Activated CD4-positive, CD25-positive, alpha-beta regulatory T cell (primary cell): ENCODE measurements around the gene ANKH.

Experiments used
- DNase-seq, 4 experiments: peaks; one replicate each; lab custom pipeline; 2025; lab: John Stamatoyannopoulos, UW

ANKH gene

DNA sequence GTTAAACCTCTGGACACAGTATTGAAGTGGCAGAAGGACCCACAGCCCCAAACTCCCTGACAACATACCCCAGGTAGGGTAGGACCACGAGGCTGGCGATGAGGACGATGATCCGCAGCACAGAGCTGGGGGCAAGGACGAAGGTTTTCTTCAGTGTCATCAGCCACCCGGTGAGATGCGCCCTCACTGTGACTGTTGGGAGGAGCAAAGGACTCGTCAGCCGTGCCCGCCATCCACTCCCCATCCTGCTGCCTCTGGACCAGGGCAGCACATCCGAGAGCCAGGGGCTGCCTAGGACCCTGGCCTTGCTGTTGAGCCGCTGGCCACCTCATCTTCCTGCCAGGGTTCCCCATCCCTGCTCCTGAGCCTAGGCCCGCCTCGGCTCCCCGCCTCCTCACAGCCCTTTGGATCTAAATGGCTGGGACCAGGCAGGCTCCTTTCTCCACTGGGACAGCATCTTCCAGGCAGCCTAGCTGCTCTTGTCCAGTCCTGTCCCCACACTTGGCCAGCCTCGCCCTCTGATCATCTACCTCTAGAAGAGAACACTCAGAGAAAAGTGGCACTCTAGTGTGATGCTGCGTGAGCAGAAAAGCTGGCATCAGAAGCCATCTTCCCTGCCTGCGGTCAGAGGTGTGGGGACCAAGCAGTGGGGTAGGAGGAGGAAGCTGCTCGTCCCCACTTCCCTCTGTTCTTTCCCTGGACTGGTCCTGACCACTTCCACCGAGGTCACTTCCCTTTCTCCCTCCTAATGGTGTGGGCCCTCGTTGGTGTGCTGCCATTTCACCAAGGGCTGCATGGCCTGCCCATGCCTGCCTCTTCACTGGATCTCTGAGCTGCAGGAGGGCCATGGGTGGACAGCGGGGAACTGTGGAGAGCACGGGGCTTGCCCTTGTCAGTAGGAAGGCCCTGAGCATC, 157.8 kb downstream of the ANKH start:
- DNase-seq: no peak

DNA sequence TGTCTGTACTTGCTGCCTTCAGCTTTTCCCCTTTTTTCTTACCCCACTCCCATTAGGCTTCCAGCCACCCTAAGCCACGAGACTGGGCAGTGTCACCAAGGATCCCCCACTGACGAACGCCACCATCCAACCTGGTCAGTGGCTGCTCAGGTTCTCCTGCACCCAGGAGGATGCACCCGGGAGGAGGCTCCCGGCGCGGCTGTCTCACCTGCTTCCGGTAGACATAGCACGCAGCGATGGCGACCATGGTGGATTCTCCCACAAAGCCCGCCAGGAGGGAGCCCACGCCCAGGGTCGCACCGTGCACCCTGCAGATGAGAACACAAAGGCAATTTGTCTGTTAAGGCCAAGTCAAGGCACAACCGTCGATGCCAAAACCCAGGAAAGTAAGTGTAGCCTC, 158.9 kb downstream of the ANKH start:
- DNase-seq: no peak

DNA sequence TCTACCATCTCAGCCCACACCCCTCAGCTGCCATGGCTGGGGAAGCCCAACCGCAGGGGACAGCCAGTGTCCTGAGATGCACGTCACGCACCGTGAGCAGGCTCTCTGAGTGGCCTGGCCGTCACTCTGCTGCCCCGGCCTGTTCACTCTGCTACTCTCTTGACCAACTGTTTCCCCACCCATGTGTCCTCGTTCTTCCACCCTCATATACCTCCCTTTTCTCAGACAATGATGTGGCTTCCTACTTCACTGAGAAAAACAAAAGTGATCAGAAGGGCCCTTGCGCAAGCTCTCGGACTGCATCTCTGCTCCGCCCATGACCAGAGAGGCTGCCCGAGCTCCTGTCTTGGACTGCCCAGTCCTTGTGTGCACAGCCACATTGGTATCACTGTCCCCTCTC, 159.4 kb downstream of the ANKH start:
- no peak for DNase-seq

- no peak for DNase-seq
Measured at GRCh38 chr5:14710313-14710994, 161.1 kb downstream of the ANKH start.

DNA sequence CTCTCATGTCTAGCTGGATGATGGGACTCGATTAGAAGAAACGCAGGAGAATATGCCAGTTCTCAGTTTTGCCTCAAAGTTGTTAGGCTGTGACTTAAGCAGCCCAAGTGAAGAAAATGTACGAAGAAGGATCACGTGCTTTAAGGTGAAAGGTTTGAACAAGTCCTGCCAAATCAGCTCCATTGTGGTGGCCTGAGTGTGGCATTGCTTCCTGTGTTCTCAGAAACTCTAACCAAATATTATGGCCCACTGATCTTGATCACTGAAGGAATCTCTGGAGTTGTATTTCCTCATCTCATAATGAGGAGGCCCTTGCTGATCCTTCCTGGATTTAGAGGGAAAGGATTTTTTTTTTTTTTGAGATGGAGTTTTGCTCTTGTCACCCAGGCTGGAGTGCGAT, 163.0 kb downstream of the ANKH start:
- DNase-seq: no peak

DNA sequence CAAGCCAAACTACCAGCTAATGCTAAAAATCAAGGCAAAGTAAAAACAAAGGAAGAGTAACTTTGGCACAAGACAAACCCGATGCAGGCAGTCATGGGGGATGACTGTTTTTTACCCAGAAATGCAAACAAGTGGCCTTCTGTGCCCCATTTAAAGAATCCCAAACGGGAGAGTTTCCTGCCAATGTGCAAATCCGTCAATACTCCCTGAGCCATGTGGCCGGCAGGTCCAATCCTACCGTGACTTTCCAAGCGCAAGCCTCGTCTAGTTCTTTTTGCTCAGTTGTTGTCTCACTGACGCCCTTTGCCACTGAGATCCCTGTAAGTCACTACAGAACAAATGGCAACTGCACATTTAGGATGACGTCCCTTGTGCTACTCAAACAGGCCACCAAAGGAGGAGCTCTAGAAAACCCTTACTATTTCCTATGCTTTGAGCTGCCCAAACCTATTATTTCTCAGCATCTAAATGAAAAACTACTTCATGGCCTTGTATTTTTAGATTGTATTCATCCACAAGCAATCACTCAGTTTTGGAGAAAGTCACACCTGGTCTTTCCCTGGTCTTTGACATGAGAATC, 163.7 kb downstream of the ANKH start:
- no peak for DNase-seq

GRCh38 chr5:14706615-14707021, 165.0 kb downstream of the ANKH start:
- peak in 1 of 4 experiments; percentile 9 for DNase-seq

DNA sequence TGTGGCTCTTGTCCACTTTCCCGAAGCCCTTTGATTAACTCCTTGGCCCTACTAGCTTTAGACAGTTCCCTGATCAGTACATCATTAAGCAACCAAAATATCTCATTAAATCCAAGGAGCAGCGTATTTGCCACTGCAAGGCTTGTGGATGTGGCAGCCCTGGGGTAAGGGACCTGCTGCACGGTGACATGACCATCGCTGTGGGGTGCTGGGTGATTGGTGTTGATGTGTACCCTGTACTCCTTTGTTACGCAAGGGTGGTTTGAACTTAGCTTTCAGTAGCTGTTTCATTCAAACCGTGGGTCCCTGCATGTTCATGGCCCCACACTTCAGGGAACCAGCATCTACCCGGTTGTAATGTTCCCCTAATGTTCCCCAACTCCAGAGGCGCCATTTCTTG, 166.0 kb downstream of the ANKH start:
- DNase-seq: no peak

- DNase-seq: no peak
Measured at GRCh38 chr5:14702238-14702839, 169.2 kb downstream of the ANKH start.

GRCh38 chr5:14701556-14701955, 170.0 kb downstream of the ANKH start:
- DNase-seq: no peak

DNA sequence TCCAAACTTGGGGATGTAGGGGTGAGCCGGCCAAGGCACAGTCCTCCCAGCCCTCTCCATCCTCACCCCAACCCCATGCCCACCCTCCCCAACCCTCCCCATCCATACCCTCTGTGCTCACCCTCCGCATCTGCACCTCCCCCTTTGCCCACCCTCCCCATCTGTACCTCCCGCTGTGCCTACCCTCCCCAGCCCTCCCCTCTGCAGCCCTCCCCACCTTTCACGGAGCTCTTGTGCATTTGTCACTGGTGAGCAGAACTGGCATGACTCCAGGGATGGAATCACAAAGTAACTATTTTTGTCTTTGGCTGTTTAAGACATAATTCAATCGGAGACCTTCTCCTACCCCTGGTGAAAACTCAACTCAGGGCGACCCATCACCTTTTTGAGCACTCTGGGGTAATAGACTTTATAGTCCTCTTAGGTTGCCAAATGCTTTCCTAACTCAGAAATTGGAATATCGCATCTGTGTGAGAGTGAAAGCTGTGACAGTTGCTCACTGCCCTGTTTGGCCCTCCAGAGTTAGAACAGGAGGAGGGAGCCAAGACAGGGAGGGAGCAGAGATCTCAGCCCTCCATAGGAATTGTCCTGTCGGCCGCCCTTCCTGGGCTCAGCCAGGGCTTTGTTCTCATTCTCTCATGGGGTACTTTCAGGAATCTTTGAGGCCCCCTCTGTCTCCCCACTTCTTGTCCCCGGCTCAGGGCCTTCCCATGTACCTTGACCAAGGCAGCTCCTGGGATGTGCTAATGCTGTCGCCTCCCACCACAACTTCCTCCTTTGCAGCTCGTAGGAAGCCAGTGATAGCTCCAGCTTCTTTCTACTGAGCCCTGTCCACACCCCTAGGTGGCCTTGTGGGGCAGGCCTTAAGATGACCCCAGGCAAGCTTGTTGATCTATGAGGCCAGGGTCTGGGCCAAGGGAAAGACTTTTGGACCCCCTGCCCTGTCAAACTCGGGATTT, 170.8 kb downstream of the ANKH start:
- no peak for DNase-seq

DNA sequence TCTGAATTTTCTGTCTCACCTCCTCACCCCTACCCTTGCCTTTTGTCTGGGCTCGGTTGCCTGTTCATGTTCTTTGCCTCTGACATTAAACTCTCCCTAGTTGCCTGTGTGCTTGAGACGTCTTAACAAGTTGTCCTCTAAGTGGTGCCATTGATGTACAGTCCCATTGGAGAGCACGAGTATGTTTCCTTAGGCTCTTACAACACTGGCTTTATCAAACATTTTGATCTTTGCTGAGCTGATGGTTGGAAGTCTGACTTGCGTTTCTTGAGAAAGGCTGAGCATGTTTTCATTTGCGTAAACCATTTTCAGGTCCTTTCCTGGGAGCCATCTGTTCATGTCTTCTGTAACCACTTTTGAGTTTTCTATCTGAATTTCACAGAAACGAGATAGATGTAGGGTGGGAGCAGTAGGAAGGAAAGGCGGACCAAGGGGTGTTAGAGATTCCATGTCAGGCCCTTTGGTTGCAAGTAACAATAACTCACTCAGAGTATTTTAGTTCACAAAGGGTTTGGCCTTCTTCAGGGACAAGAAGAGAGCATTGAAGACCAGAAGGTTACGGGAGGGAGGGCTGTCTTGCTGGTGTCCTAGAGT, 171.7 kb downstream of the ANKH start:
- no peak for DNase-seq

DNA sequence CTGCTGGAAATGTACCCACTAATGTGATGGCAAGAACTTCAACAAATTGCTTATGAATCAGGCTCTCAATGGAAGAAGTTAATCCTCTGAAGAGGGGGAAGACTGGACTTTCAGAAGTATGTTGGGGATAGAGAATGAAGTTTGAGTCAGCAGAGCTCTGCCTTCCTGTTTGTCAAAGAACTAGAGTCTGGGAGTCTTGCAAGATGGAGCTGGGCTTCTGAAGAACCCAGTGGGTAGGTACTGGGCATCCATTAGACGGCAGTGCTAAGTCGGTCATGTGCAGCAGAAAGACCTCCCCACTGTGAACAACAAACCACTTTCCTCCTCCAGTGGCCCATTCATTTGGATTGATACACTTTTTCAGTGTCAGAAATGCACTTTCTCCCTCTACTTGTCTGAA, 172.4 kb downstream of the ANKH start:
- no peak for DNase-seq

DNA sequence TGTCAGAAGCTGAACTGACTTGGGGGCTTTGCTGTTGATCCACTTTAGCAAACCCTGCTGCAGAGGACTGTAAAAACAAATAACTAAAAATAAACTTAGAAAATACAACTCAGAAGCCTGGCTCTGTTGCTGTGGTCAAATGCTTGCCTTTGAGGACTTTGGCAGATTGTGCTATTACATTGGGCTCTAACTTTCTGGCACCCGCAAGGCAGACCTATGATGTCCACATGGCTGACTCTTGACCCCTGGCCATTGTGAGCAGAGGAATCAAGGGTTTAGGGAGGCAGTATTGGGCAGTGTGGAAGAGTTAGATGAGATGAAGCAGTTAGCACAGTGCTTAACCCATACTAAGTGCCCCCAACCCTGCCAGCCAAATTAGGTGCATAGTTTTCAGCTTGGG, 173.1 kb downstream of the ANKH start:
- no peak for DNase-seq

DNA sequence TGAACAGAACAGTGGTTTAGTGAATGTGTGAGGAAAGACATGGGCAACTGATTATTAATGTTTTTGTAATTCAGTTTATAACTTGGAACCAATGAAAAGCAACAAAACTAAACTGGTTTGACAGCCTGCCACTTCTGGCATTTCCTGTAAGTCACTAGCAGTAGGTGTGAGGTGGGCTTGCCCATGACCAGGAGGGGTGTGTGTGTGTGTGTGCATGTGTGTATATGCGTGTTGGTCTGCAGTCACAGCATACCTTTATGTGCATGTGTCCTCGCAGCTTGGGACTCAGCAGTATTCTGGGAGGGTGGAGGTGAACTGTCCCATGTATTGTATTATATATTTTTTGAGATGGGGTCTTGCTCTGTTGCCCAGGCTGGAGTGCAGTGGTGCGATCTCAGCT, 174.7 kb downstream of the ANKH start:
- DNase-seq: no peak

DNA sequence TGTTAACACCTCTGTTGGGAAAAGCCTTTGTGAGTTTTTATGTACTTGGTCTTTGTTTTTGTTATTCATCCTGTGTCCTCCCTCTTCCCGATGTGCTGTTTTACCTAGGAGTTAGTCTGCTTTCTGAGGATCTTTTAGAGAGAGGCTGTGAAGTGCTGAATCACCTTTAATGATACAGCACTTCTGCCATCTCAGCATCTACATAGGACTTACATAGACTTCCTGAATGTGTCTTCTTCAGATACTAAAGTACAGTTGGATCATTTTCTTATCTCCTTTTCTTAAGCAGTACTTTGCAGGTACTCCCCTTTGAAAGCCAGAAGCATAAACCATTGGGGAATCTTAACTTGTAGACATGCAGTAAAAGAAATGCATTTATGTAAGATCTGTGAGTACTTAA, 175.5 kb downstream of the ANKH start:
- DNase-seq: no peak

DNA sequence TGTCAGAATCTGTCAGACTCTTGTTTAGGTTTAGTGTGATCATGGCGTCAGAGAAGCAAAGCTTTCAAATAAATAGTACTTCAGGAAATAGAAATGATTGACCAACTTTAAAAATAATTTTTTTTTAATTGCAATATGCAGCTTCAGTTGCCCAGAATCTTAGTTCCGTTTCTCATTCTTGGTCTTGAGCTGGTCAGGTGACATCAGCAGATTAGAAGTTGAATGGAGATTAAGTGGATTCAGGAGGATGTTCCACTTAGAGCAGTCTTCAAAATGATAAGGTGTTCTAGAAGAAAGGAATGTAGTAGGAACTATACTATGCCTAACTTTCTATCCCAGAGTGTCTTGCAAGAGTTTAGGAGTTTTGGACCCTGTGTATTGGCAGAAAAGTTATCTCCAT, 176.4 kb downstream of the ANKH start:
- no peak for DNase-seq

GRCh38 chr5:14693070-14693469, 178.5 kb downstream of the ANKH start:
- DNase-seq: no peak

- DNase-seq: no peak
Measured at GRCh38 chr5:14687023-14687665, 184.4 kb downstream of the ANKH start.

GRCh38 chr5:14686517-14686916, 185.1 kb downstream of the ANKH start:
- DNase-seq: no peak

DNA sequence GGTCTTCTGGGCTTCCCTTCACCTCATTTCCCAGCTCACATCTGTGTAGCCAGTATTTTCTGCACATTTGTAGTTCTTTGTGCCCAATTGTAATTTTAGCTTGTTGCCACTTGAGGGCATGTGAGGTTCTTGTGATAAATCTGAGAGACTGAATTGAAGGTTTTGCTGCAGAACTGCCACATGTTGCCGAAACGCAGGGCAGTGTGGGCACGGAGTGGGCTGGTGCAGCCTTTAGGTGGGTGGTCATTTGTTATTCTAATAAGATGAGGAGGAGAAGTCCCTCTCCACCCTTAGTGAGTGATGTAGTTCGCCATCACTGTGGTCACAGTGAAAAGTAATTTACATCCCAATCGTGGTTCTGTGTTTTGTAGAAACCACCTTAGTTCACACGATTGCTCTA, 185.8 kb downstream of the ANKH start:
- DNase-seq: peak in 2 of 4 experiments; percentile 5 to 15
